Fibroblast of pulmonary artery (primary cell): ENCODE results near the gene NKAIN2.
"Not testable (repeated sequence)": the region's sequence is repeated elsewhere in the genome, so short reads cannot be mapped to it uniquely, and the experiment has no call there.

Source experiments
- DNase-seq: peaks from one replicate; pipeline ENCODE4 v3.0.0-alpha.2; 2010; ENCODE audit warnings: low read depth
- H3K4me3 ChIP-seq: replicated peaks from 2 replicates; pipeline ENCODE4 v1.5.1; 2011; ENCODE audit warnings: low read depth, mild to moderate bottlenecking, control low read depth, low read length, moderate library complexity
- TF ChIP-seq, protein P1 (sequence below): IDR thresholded peaks from 2 replicates; pipeline ENCODE4 v1.5.1; 2011; ENCODE audit warnings: mild to moderate bottlenecking, control low read depth, low read length, inconsistent platforms; ENCODE audit errors: missing control alignments

Gene NKAIN2

DNA sequence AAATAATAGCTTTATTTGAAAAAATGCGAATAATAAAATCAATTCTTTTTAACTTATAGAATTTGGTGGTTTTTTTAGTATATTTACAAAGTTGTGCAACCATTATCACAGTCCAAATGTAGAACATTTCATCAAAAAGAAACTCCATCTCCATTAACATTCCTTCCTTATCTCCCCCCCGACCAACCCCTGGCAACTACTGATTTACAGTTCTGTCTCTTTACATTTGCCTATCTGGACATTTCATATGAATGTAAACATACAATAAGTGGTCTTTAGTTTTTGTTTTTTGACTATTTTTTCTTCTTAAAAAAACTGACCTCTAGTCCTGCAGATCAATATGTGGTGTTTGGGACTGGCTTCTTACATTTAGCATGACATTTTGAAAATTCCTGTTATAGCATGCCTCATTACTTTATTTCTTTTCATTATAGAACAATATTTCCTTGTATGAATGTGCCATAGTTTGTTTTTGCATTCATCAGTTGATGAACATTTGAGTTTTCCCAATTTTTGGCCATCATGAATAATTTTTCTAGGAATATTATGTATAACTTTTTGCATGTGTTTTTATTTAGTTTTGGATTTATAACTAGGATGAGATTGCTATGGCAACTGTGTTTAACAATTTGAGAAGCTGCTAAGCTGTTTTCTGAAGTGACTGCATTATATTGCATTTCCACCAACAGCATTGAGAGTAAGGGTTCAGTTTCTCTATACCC lies 344.7 kb downstream of the NKAIN2 start:
- TF ChIP-seq, protein P1, sequence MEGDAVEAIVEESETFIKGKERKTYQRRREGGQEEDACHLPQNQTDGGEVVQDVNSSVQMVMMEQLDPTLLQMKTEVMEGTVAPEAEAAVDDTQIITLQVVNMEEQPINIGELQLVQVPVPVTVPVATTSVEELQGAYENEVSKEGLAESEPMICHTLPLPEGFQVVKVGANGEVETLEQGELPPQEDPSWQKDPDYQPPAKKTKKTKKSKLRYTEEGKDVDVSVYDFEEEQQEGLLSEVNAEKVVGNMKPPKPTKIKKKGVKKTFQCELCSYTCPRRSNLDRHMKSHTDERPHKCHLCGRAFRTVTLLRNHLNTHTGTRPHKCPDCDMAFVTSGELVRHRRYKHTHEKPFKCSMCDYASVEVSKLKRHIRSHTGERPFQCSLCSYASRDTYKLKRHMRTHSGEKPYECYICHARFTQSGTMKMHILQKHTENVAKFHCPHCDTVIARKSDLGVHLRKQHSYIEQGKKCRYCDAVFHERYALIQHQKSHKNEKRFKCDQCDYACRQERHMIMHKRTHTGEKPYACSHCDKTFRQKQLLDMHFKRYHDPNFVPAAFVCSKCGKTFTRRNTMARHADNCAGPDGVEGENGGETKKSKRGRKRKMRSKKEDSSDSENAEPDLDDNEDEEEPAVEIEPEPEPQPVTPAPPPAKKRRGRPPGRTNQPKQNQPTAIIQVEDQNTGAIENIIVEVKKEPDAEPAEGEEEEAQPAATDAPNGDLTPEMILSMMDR: no peak
- no peak for DNase-seq
- no peak overlapping the region for H3K4me3 ChIP-seq

DNA sequence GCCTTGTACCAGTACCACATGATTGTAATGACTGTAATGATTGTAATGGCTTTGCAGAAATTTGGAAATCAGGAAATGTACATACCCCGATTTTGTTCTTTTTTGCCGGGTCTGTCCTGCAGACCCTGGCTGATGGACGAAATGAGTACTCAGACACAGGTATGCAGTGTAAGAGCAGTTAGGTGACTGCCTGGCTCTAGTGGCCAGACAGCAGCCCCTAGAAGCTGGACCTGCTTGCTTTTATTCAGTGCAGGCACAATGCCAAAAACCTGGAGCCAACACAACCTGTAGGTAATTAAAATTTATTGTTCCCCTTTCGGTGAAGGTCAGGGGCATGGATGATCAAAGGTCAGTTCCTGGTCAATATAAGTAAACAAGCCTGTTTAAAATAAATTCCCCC lies 346.0 kb downstream of the NKAIN2 start:
- TF ChIP-seq, protein P1: no peak
- H3K4me3 ChIP-seq: no peak overlapping the region
- DNase-seq: no peak

DNA sequence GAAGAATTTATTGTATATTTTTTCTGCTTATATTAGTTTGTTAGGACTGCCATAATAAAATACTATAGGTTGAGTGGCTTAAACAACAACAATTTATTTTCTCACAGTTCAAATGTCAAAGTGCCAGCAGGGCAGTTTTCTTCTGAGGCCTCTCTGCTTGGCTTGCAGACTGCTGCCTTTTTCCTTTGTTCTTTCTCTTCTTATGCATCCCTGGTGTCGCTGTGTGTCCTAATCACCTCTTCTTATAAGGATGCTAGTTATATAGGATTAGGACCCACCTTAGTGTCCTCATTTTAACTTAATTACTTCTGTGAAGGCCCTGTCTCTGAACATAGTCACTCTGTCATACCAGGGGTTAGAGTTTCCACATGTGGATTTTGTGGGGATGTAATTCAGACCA lies 354.4 kb downstream of the NKAIN2 start:
- no peak for DNase-seq
- TF ChIP-seq, protein P1: no peak
- H3K4me3 ChIP-seq: no peak overlapping the region

DNA sequence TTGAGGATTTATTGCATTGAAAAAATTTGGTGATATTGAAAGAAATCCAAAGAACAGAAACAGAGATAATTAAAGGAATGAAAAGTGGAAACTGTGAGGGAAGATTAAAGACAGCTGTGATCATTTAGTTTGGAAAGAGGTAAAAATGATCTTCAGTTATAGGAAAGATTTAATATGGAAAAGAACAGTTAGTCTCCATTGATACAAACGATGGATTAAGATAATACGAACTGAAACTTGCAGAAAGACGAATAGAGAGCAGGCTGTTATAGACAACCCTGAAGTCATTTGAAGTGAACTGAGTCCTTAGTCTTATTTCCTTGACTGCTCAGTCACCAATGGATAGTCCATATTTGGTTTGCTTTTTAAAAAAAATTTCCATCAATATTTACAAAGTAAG lies 360.0 kb downstream of the NKAIN2 start:
- H3K4me3 ChIP-seq: no peak overlapping the region
- DNase-seq: no peak
- TF ChIP-seq, protein P1: no peak

DNA sequence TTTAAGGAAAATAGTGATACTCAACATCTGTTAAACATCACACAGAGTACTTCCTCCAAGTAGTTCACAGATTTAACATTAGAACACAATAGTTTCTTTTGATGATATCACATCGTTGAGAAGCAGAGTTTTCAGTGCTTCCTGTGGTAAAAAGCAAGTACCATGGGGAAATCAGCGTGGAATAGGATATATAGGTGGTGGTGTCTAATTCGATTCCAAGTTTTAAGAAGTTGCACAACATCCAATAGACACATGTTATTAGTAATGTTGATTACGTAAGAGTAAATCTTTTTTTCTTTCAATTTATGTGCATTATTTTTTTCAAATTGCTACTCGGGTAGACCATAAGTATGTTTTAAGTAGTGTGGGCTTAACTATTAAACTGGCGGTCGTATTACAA lies 360.7 kb downstream of the NKAIN2 start:
- DNase-seq: no peak
- TF ChIP-seq, protein P1: no peak
- H3K4me3 ChIP-seq: no peak overlapping the region

DNA sequence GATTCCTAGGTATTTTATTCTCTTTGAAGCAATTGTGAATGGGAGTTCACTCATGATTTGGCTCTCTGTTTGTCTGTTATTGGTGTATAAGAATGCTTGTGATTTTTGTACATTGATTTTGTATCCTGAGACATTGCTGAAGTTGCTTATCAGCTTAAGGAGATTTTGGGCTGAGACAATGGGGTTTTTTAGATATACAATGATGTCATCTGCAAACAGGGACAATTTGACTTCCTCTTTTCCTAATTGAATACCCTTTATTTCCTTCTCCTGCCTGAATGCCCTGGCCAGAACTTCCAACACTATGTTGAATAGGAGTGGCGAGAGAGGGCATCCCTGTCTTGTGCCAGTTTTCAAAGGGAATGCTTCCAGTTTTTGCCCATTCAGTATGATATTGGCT lies 363.6 kb downstream of the NKAIN2 start:
- DNase-seq, H3K4me3 ChIP-seq: not testable (repeated sequence)

DNA sequence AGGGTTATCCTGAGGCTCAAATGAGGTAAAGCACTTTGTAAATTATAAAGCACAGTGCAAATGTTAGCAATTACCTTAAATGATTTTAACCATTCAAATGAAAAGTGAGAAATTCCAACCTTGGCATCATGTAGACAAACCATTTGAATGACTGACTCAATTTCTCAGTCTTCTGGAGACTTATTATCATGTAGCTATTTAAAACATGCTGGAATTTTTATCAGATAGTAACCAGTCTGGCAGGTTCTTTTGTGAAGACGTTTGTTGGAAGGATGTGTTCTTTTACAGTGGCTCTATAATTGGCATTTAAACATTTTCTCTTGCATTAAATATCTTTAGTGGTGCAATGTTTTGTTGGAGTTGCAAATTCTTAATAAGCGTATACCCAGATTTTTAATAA lies 386.6 kb downstream of the NKAIN2 start:
- TF ChIP-seq, protein P1: no peak
- H3K4me3 ChIP-seq: no peak overlapping the region
- no peak for DNase-seq
